NCI-H2196 (cell line): ENCODE results near the gene CABP5.

Source experiments
- DNase-seq: peaks from one replicate; lab custom pipeline; 2025; ENCODE audit not compliant: unreplicated experiment; lab: John Stamatoyannopoulos, UW

CABP5 gene

DNA sequence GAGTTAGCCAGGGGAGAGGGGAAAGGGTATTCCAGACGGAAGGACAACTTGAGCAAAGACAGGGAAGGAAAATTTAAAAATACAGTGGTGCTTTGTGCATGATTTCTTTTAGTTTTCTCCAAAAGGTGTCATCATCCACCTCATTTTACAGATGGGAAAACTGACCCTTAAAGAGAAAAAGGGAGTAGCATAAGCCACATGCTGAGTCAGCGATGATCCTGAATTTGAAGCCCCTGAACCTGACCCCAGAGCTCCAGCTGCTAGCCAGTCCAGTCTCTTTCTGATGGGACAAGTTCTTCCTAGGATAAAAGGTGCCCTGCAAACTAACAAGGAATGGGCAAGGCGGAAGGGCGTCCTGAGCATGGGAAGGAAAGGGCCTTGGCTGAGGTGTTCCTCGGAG is 10.3 kb downstream of the CABP5 start:
- no peak for DNase-seq

DNA sequence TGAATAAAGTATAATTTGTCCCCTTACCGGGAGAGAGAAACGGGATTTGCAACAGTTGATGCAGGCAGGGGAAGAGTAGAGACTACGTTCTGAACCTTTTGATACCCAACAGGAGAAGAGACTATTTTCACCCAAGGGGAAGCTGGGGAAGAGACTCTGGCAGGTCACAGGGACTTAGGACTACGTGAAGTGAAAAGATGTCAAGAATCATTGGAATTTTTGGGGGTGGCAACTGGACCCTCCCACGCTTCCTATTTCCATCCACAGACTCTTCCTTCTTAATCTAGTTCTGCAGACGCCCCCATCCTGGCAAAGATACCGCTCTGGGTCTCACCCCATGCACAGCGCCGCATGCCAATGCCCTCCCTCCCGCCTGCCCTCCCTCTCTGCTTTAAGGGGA is 13.8 kb downstream of the CABP5 start:
- no peak for DNase-seq

DNA sequence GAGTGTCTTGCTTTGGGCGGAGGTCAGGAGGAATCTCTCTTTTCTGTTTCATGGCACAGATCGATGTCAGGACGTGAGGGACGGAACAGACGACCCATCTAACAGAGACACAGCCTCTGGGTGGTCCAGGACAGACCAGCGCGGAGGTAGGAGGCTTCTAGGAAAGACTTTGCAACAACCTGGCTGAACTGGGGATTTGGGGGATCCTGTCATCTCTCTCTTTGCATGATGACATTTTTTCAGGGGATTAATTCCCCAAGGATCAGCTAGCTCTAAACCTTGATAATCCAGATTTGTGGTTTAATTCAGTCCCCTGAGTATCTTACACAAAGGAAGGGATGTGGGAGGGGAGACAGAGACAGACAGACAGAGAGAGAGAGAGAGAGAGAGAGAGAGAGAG is 14.4 kb downstream of the CABP5 start:
- no peak for DNase-seq

DNA sequence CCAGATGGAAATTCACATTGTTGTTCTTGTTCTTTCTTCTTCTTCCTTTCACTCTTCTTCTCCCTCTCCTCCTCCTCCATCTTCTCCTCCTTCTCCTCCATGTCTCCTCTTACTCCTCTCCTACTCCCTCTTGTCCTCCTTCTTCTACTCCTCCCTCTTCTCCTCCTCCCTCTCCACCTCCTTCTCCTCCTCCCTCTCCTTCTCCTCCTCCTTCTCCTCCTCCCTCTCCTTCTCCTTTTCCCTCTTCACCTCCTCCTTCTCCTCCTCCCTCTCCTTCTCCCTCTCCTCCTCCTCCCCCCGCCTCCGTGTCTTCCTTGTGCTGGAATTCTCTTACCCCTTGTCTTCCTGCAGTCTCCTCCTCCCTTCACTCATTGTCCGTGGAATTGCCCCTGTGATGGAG is 18.4 kb downstream of the CABP5 start:
- DNase-seq = no peak

DNA sequence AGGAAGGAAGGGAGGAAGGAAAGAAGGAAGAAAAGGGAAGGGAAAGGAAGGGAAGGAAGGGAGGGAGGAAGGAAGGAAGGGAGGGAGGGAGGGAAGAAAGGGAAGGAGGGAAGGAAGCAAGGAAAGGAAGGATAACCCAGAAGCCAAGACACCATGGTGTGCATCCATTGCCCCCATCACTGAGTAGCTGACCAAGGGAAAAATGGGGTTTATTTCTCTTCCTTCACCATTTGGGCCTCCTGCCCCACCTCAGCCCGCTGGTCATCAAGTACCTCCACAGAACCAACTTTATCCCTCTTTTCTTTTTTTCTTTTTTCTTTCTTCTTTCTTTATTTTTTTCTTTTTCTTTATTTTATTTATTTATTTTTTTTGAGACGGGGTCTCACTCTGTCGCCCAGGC is 20.4 kb downstream of the CABP5 start:
- no peak for DNase-seq

DNA sequence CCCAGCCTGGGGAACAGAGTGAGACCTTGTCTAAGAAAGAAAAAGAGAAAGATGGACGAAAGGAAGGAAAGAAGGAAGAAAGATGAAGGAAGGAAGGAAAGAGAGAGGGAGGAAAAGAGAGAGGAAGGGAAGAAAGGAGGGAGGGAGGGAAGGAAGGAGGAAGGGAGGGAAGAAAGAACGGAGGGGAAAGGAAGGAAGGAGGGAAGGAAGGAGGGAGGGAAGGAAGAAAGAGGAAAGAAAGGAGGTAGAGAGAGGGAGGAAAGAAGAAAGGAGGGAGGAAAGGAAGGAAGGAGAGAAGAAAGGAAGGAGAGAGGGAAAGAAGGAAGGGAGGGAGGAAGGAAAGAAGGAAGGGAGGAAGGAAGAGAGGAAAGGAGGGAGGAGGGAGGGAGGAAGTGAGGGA is 20.9 kb downstream of the CABP5 start:
- DNase-seq = no peak

DNA sequence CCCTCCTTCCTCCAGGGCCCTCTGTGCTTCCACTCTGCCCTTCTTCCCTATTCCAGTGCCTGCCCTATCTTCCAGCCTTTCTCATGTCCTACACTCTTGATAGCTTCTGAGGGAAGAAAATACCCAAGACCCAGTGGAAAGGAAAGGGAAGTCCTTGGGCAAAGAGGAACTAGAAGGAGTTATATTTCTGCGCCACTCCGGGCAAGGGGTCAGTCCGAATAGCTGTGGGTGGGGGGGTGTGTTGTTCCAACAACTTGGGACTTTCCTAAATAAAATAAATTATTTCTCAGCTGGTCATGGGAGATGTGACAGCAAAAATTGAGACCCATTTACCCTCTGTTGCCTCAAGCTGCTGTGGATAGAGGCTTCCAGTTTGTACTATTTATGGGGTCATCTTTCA is 23.2 kb downstream of the CABP5 start:
- no peak for DNase-seq

DNA sequence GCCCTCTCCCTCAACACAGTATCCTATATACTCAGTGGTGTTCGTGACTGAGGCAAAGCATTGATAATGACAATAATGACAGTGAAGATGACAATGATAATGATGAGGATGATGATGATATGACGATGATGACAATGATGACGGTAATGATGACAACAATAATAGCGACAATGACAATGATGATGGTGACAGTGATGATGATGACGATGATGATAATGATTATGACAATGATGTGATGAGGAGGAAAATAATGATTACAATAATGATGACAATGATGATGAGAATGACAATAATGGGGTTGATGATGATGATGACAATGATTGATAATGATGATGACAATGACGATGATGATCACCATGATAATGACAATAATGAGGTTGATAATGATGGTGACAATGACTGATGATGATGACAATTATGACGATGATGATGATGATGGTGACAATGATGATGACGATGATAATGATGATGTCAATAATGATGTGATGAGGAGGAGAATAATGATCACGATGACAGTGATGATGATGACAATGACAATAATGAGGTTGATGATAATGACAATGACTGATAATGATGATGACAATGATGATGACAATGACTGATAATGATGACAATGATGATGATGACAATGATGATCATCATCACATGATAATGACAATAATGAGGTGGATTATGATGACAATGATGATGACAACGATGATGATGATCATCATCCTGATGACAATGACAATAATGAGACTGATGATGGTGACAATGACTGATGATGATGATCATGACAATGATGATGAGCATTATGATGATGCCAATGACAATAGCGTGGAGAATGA is 32.7 kb downstream of the CABP5 start:
- DNase-seq = no peak

DNA sequence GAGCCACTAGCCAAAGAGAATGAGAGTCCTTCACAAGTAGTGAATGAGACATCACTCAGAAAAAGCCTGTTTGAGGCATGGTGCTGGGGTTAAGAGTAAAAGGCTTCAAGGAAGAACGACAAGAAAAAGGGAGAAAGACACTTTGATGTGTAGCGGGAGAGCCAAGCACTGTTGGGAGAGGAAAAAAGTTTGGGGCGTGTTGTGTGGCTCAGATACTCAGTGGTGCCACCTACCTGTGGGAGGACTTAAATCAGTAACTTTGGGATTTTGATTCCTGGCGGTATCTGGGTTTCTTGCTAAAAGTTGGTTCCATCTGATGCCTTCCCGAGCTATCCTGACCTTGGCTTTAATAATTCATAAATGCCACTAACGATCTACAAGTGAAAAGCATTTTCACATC is 37.1 kb downstream of the CABP5 start:
- DNase-seq = no peak

DNA sequence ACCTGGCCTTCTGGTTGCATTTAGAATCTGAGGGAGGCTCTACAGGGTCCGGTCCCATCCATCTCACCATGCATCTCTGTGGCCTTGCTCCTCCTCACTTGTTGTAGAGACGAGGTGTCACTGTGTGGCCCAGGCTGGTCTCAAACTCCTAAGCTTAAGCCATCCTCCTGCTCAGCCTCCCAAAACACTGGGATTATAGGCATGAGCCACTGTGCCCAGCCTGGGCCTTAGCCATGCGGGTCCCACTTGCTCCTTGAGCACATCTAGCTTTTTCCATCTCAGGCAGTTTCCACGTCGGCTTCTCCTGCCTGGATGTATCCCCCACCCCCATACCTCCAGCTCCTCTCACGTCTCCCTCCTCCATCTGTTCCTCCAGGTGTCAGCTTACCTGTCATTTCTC is 39.6 kb downstream of the CABP5 start:
- DNase-seq = no peak

DNA sequence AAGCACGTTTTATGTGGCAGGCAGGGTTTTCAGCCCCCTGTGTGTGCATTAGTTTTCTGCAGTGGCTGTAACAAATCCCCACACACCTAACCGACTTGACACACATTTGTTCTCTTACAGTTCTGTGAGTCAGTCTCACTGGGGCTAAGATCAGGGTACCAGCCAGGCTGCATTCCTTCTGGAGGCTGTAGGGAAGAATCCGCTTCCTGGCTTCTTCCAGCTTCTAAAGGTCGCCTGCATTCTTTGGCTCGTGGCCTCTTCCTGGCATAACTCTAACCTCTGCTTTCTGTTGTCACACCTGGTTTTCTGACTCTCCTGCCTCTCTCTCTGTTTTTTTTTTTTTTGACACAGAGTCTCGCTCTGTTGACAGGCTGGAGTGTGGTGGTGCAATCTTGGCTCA is 43.0 kb downstream of the CABP5 start:
- no peak for DNase-seq

DNA sequence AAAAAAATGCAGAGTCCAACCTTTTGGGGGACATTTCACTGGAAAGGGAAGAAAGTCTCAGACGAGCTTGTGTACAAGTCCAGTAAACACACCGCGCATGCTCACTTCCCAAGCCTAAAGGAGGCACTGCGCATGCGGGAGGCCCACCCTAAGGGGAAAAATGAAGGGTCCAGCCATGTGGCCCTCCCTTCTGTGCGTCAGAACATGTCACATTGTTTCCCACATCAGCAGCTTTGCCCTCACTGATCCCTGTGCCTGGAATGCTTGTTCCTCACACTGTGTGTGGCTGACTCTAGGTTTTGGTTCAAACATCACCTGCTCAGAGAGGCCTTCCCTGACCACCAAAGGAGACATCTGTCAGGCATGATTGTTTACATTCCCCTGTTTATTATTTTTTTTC is 45.1 kb downstream of the CABP5 start:
- DNase-seq = no peak

DNA sequence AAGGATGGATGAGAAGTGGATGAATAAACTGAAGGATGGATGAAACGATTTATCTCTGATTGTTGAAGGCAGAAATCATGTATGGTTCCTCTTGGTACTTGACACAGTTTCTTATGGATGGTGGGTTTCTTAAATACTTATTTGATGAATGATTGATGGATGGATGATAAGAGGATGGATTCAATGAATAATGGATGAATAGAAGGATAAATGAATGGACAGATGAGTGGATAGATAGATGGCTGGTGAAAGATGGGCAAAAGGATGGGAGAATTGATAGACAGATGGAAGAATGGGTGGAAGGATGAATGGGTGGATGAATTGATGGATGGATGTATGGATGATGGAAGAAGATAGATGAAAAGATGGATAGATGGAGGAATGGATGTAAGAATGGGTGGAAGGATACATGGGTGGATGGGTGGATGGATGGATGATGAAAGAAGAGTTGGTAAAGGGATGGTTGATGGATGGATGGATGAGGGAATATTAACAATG is 47.6 kb downstream of the CABP5 start:
- no peak for DNase-seq

DNA sequence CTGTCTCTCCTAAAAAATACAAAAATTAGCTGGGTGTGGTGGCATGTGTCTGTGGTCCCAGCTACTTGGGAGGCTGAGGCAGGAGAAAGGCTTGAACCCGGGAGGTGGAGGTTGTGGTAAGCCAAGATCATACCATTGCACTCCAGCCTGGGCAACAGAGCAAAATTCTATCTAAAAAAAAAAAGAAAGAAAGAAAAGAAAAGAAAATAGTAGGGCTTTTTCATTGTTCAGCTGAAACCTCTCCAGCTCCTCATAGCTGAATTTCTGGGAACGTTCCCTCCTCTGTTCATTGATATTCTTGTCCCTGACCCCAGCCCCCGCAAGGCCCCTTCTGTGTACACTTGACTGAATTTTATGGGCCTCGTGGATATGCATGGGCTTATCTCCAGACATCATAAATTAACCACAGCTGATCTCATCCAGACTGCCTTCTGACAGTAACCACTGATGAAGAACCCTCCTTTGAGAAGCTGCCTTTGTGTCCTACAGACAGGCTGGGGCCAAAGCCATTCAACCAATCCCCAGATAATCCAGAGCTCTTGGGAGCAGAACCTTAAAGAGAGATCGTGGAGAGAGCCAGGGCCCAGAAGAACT is 49.6 kb downstream of the CABP5 start, which contains the start of gene ELSPBP1:
ELSPBP1 (plus strand) TSS at position 424 of the 594 bp plus-strand sequence. CDS start 14,036 bp downstream, outside the sequence.
- no peak for DNase-seq

DNA sequence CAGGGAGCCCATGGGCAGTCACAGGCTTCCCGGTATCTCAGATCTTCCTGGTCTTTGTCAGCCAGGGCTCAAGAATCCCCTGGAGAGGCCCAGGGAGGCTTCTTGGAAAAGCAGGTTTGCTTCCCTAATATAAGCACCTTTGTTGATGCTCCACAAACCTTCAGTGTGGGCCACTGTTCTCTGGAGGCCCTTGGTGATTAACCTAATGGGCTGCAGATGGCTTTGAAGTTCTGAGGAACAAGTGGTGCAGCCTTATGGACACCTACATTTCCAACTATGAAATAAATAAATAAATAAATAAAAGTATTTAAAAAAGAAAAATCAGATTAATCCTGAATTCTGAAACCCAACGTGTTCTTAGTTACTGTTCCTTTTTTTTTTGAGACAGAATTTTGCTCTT is 51.8 kb downstream of the CABP5 start, which contains the start of gene BSPH1:
BSPH1 (minus strand) TSS at position 101 of the 400 bp plus-strand sequence; CDS start at position 12, 89 bp downstream.
- DNase-seq = no peak

DNA sequence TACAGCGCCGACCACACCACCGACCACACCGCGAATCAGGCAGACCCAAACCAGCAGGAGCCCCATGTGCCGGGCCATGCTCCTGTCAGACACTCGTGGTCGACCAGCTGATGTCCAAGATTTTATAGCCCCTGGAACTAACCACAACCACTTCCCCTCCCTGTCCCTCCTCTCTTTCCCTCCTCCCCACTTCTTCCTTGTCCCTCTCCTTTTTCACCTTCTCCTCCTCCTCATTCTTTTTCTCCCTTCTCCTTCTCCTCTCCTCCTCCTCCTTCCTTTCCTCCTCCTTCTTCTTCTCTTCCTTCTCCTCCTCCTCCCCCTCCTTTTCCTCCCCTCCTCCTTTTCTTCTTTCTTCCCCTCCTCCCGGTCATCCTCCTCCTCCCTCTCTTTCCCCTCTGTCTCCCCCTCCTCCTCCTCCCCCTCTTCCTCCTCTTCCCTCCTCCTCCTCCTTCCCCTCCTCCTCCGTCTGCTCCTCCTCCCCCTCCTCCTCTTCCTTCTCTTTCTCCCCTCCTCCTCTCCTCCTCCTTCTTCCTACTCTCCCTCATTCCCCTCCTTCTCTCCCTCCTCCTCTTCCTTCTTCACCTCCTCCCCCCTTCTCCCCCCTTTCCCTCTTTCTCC is 52.6 kb downstream of the CABP5 start:
- no peak for DNase-seq
